AG04450 (cell line): Measurements from ENCODE around the gene KLHL26. TPM values are rescaled to one million over a fixed set of nuclear protein-coding genes. Genes with fewer than 3 reads are reported as not detected.

ENCODE experiments used
- CTCF ChIA-PET: fragments of 300-600, 350-600 bp; formaldehyde crosslinking; extraction: SDS; loops from one replicate; lab custom pipeline; 2022; ENCODE audit warnings: antibody characterized with exemption, inconsistent platforms; lab: Charles Lee
- POLR2A ChIA-PET: fragments of 350-600 bp; formaldehyde crosslinking; extraction: SDS; loops from one replicate; lab custom pipeline; 2021; ENCODE audit warnings: antibody characterized with exemption, inconsistent platforms; lab: Yijun Ruan, JAX
- DNase-seq: peaks from one replicate; pipeline ENCODE4 v3.0.0-alpha.2; 2011; ENCODE audit warnings: low read depth, low spot score
- H3K27ac ChIP-seq: one replicate; pipeline ENCODE4 v1.5.1; 2012; ENCODE audit warnings: low read depth, low read length, control low read depth
- H3K27me3 ChIP-seq: one replicate; pipeline ENCODE4 v1.6.0; 2012; ENCODE audit warnings: low read length; ENCODE audit not compliant: control insufficient read depth, insufficient read depth
- H3K4me3 ChIP-seq: 2 replicates; pipeline ENCODE4 v1.5.1; 2011; ENCODE audit warnings: mild to moderate bottlenecking, low read depth, low read length, control low read depth
- H3K9me3 ChIP-seq: 2 replicates; pipeline ENCODE4 v1.5.1; 2012; ENCODE audit warnings: low read length; ENCODE audit not compliant: control insufficient read depth, insufficient read depth
- CTCF ChIP-seq: IDR thresholded peaks from 2 replicates; pipeline ENCODE4 v1.5.1; 2011; ENCODE audit warnings: low read depth, low read length, control low read depth, inconsistent platforms
- polyA plus RNA-seq: library from polyadenylated mRNA; depleted of rRNA; stranded (reverse); fragments of >200 nt; gene quantifications from 2 replicates; pipeline ENCODE4 v1.2.3, GENCODE V29; 2011

KLHL26 gene
- polyA plus RNA-seq, 1 experiment, result 1.2 TPM

- ChIA-PET CTCF (interaction anchor here (0.5 to 2.6 kb wide), 26 partner anchors 8 to 408 kb away, joined by 3 to 50 read pairs (median 4); partner anchors contain the start of gene UBA52), POLR2A (interaction anchor here (0.5 to 1.1 kb wide), 2 partner anchors 63 to 253 kb away, joined by 3 to 5 read pairs; no protein-coding TSS in a partner anchor)
- Histone ChIP-seq H3K4me3 (peak overlapping the region; percentile 45; the same call in 1 of the 2 replicates), H3K9me3 (peaks cover 3% of the 10 kb centered on the region; the same call in 1 of the 2 replicates), H3K27me3 (no peaks in the 10 kb centered on the region), H3K27ac (no peak overlapping the region)
- TF ChIP-seq CTCF, result no peak
- no peak for DNase-seq
Observed at GRCh38 chr19:18593367-18594095, 43.3 kb upstream of the KLHL26 start.

DNA sequence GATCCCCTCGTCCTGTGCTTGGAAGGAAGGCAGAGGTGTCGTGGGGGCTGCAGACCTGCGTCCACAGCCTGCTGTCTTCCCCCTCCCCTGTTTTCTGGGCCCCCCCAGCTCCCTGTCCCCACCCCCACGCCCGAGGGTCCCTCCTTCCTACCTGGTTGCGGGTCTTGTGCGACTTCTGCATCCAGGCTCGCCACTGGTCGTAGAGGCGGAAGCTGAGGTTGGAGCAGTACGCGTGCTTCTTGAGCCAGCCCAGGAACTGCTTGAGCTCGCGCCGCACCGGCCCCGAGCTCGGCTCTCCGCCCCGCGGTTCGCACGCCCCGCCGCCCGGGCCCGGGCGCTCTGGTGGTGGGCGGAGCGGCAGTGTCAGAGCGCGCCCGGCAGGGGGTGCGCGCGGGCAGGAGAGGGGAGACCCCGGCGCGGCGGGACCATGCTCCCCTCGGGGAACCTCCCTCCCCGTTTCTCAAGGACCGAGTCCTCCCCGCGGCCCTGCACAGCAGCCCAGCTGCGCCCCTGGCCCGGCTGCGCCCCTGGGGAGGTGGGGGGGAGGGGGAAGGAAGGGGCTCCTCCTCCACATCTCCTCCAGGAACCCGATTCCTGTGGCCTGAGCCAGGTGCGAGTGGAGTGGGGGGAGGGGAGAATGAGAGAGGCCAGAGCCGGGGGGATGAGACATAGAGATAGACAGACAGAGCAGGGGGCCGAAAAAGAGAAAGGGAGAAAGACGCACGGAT lies 42.6 kb upstream of the KLHL26 start:
- Histone ChIP-seq H3K27me3 (peaks cover under 1% of the 10 kb centered on the region), H3K4me3 (peak overlapping the region; percentile 46), H3K9me3 (peaks cover 3% of the 10 kb centered on the region; the same call in 1 of the 2 replicates), H3K27ac (no peak overlapping the region)
- ChIA-PET CTCF (interaction anchor here (0.5 to 2.6 kb wide), 25 partner anchors 9 to 1066 kb away, joined by 3 to 50 read pairs (median 4); partner anchors contain the start of gene UBA52), POLR2A (interaction anchor here (0.7 to 1.1 kb wide), 2 partner anchors 89 to 253 kb away, joined by 5 to 9 read pairs; partner anchors contain the start of gene CRTC1)
- no peak for DNase-seq
- peak; percentile 69 for TF ChIP-seq CTCF

- TF ChIP-seq CTCF, result no peak
- Histone ChIP-seq H3K4me3 (peak overlapping the region; percentile 46), H3K9me3 (peaks cover 3% of the 10 kb centered on the region; the same call in 1 of the 2 replicates), H3K27ac (no peak overlapping the region), H3K27me3 (peaks cover 4% of the 10 kb centered on the region)
- ChIA-PET CTCF (interaction anchor here (0.7 to 2.6 kb wide), 10 partner anchors 8 to 253 kb away, joined by 3 to 50 read pairs (median 4); partner anchors contain the start of gene UBA52), POLR2A (interaction anchor here (1.1 kb wide), 1 partner anchor 252 kb away, joined by 5 read pairs; no protein-coding TSS in a partner anchor)
- DNase-seq, result no peak
Observed at GRCh38 chr19:18594824-18595373, 41.9 kb upstream of the KLHL26 start.

- no peak for TF ChIP-seq CTCF
- Histone ChIP-seq H3K4me3 (no peak overlapping the region), H3K9me3 (peaks cover 3% of the 10 kb centered on the region; the same call in 1 of the 2 replicates), H3K27ac (no peak overlapping the region), H3K27me3 (peaks cover 4% of the 10 kb centered on the region)
- no peak for DNase-seq
- POLR2A ChIA-PET, result no interaction called here
- CTCF ChIA-PET, result interaction anchor here (0.7 to 1.5 kb wide), 3 partner anchors 81 to 252 kb away, joined by 3 to 4 read pairs (median 4); no protein-coding TSS in a partner anchor
Observed at GRCh38 chr19:18595475-18595874, 41.4 kb upstream of the KLHL26 start.
